Stimulated activated naive CD8-positive, alpha-beta T cell treated with anti-CD3 and anti-CD28 coated beads, Interleukin-15, amount 100 ng/mL, for 72 hours (primary cell): Measurements from ENCODE around the gene ARMC2.

Source experiments
- ATAC-seq: fragments of 150-1000 bp; cut with Tn5 transposase; 2 replicates; pipeline ENCODE4 v1.10.0; 2021; ENCODE audit warnings: mild to moderate bottlenecking, moderate library complexity
- DNase-seq, 2 donors: peaks; one replicate each; pipeline ENCODE4 v3.0.0; 2021 to 2022
- H3K27ac Mint-ChIP-seq, 2 donors: one replicate each; pipeline ENCODE4 v1.8.0; 2022; ENCODE audit warnings: mild to moderate bottlenecking in 2 of 2, mixed read lengths in 2 of 2, moderate library complexity in 2 of 2
- H3K27me3 Mint-ChIP-seq: one replicate; pipeline ENCODE4 v1.8.0; 2022; ENCODE audit warnings: mixed read lengths
- H3K4me1 Mint-ChIP-seq: one replicate; pipeline ENCODE4 v1.8.0; 2022; ENCODE audit warnings: mild to moderate bottlenecking, mixed read lengths
- H3K4me3 Mint-ChIP-seq, 2 donors: one replicate each; pipeline ENCODE4 v1.8.0; 2022; ENCODE audit warnings: mild to moderate bottlenecking in 2 of 2, mixed read lengths in 2 of 2, moderate library complexity in 1 of 2
- H3K9me3 Mint-ChIP-seq, 2 donors: one replicate each; pipeline ENCODE4 v1.8.0; 2022; ENCODE audit warnings: mixed read lengths in 2 of 2

Gene ARMC2

GRCh38 chr6:108993876-108994275, 145.7 kb downstream of the ARMC2 start:
- Mint-ChIP-seq H3K27ac (no peak overlapping the region), H3K4me3 (no peak overlapping the region), H3K4me1 (no peaks in the 10 kb centered on the region), H3K9me3 (no peaks in the 10 kb centered on the region), H3K27me3 (no peaks in the 10 kb centered on the region)
- no peak for DNase-seq
- ATAC-seq, result no peak

- Mint-ChIP-seq H3K27ac (no peak overlapping the region), H3K27me3 (no peaks in the 10 kb centered on the region), H3K9me3 (no peaks in the 10 kb centered on the region), H3K4me1 (no peaks in the 10 kb centered on the region), H3K4me3 (no peak overlapping the region)
- DNase-seq, result no peak
- no peak for ATAC-seq
Measured at GRCh38 chr6:108995296-108995695, 147.1 kb downstream of the ARMC2 start.

GRCh38 chr6:108996208-108996607, 148.0 kb downstream of the ARMC2 start:
- DNase-seq, result no peak

GRCh38 chr6:108998485-108998884, 150.3 kb downstream of the ARMC2 start:
- DNase-seq (no peak), ATAC-seq (no peak)
- no peak overlapping the region for H3K27ac Mint-ChIP-seq
- H3K27me3 Mint-ChIP-seq, result no peaks in the 10 kb centered on the region
- H3K4me3 Mint-ChIP-seq, result no peak overlapping the region
- H3K9me3 Mint-ChIP-seq, result no peaks in the 10 kb centered on the region
- H3K4me1 Mint-ChIP-seq, result no peaks in the 10 kb centered on the region

More at GRCh38 chr6:108996208-108996607, 148.0 kb downstream of the ARMC2 start:
- Mint-ChIP-seq H3K4me1 (no peaks in the 10 kb centered on the region), H3K27ac (no peak overlapping the region), H3K9me3 (no peaks in the 10 kb centered on the region), H3K27me3 (no peaks in the 10 kb centered on the region), H3K4me3 (no peak overlapping the region)
- no peak for ATAC-seq

GRCh38 chr6:108999428-108999827, 151.2 kb downstream of the ARMC2 start:
- Mint-ChIP-seq H3K4me1 (peaks cover 2% of the 10 kb centered on the region), H3K4me3 (no peak overlapping the region), H3K27ac (no peak overlapping the region), H3K9me3 (no peaks in the 10 kb centered on the region), H3K27me3 (no peaks in the 10 kb centered on the region)
- no peak for DNase-seq
- no peak for ATAC-seq

GRCh38 chr6:109000289-109000688, 152.1 kb downstream of the ARMC2 start:
- ATAC-seq (no peak), DNase-seq (no peak)
- Mint-ChIP-seq H3K4me1 (peaks cover 9% of the 10 kb centered on the region), H3K4me3 (no peak overlapping the region), H3K27ac (no peak overlapping the region), H3K9me3 (no peaks in the 10 kb centered on the region), H3K27me3 (no peaks in the 10 kb centered on the region)

GRCh38 chr6:109001291-109001894, 153.2 kb downstream of the ARMC2 start:
- ATAC-seq (no peak), DNase-seq (no peak)
- no peaks in the 10 kb centered on the region for H3K27me3 Mint-ChIP-seq
- H3K9me3 Mint-ChIP-seq, result no peaks in the 10 kb centered on the region
- H3K27ac Mint-ChIP-seq, result no peak overlapping the region
- H3K4me1 Mint-ChIP-seq, result peaks cover 15% of the 10 kb centered on the region
- no peak overlapping the region for H3K4me3 Mint-ChIP-seq

GRCh38 chr6:109002051-109002697, 154.0 kb downstream of the ARMC2 start:
- H3K27me3 Mint-ChIP-seq, result no peaks in the 10 kb centered on the region
- H3K4me3 Mint-ChIP-seq, result no peak overlapping the region
- peaks cover 22% of the 10 kb centered on the region for H3K4me1 Mint-ChIP-seq
- DNase-seq (no peak), ATAC-seq (no peak)
- no peak overlapping the region for H3K27ac Mint-ChIP-seq
- no peaks in the 10 kb centered on the region for H3K9me3 Mint-ChIP-seq

- H3K27me3 Mint-ChIP-seq, result no peaks in the 10 kb centered on the region
- H3K4me1 Mint-ChIP-seq, result peaks cover 30% of the 10 kb centered on the region
- no peak overlapping the region for H3K4me3 Mint-ChIP-seq
- DNase-seq (no peak), ATAC-seq (no peak)
- H3K9me3 Mint-ChIP-seq, result no peaks in the 10 kb centered on the region
- H3K27ac Mint-ChIP-seq, result no peak overlapping the region
Measured at GRCh38 chr6:109002882-109003281, 154.7 kb downstream of the ARMC2 start.

GRCh38 chr6:109006818-109007217, 158.6 kb downstream of the ARMC2 start:
- peaks cover 47% of the 10 kb centered on the region for H3K4me1 Mint-ChIP-seq
- H3K4me3 Mint-ChIP-seq, result peak overlapping the region in 1 of 2 donors; percentile 22
- H3K9me3 Mint-ChIP-seq, result no peaks in the 10 kb centered on the region
- H3K27me3 Mint-ChIP-seq, result no peaks in the 10 kb centered on the region
- H3K27ac Mint-ChIP-seq, result no peak overlapping the region
- ATAC-seq (no peak), DNase-seq (no peak)

- Mint-ChIP-seq H3K4me3 (peak overlapping the region; percentile 92 to 96), H3K27ac (no peak overlapping the region), H3K4me1 (peaks cover 50% of the 10 kb centered on the region), H3K27me3 (no peaks in the 10 kb centered on the region), H3K9me3 (no peaks in the 10 kb centered on the region)
- ATAC-seq (no peak), DNase-seq (no peak)
Measured at GRCh38 chr6:109007521-109007920, 159.3 kb downstream of the ARMC2 start.

- Mint-ChIP-seq H3K4me1 (peaks cover 55% of the 10 kb centered on the region), H3K4me3 (peak overlapping the region; percentile 92 to 96), H3K27ac (peak overlapping the region in 1 of 2 donors; percentile 92), H3K27me3 (no peaks in the 10 kb centered on the region), H3K9me3 (no peaks in the 10 kb centered on the region)
- ATAC-seq (no peak), DNase-seq (no peak)
Measured at GRCh38 chr6:109008054-109008453, 159.8 kb downstream of the ARMC2 start.

- Mint-ChIP-seq H3K27ac (peak overlapping the region; percentile 82 to 92), H3K4me3 (peak overlapping the region; percentile 92 to 96), H3K9me3 (no peaks in the 10 kb centered on the region), H3K4me1 (peaks cover 62% of the 10 kb centered on the region), H3K27me3 (no peaks in the 10 kb centered on the region)
- peak; percentile 30 to 50 for DNase-seq
- ATAC-seq, result peak; percentile 48
Measured at GRCh38 chr6:109008537-109009235, 160.5 kb downstream of the ARMC2 start.

- Mint-ChIP-seq H3K27me3 (no peaks in the 10 kb centered on the region), H3K4me3 (peak overlapping the region; percentile 92 to 96), H3K9me3 (no peaks in the 10 kb centered on the region), H3K27ac (peak overlapping the region; percentile 97 to 98), H3K4me1 (peaks cover 68% of the 10 kb centered on the region)
- ATAC-seq (peak; percentile 93), DNase-seq (peak; percentile 85 to 86)
Measured at GRCh38 chr6:109009236-109009961, 161.2 kb downstream of the ARMC2 start.

- H3K27me3 Mint-ChIP-seq, result no peaks in the 10 kb centered on the region
- H3K4me1 Mint-ChIP-seq, result peaks cover 68% of the 10 kb centered on the region
- H3K27ac Mint-ChIP-seq, result peak overlapping the region; percentile 97 to 98
- DNase-seq (no peak), ATAC-seq (peak; percentile 1)
- peak overlapping the region; percentile 92 to 96 for H3K4me3 Mint-ChIP-seq
- no peaks in the 10 kb centered on the region for H3K9me3 Mint-ChIP-seq
Measured at GRCh38 chr6:109009962-109010704, 161.9 kb downstream of the ARMC2 start.
